CD4-positive, alpha-beta T cell treated with Interleukin-1 beta for 1 hour (primary cell): ENCODE results near the gene LRRC70.

Experiments used
- DNase-seq, 2 donors: peaks; one replicate each; pipeline ENCODE4 v3.0.0-alpha.2; 2020 to 2022

Gene LRRC70

GRCh38 chr5:62575066-62575465, 3.6 kb upstream of the LRRC70 start:
- DNase-seq, result no peak

- no peak for DNase-seq
These were observed 3.1 kb upstream of the LRRC70 start for GRCh38 chr5:62575489-62575888.

- no peak for DNase-seq
These were observed 1.9 kb upstream of the LRRC70 start for GRCh38 chr5:62576570-62577170.

- no peak for DNase-seq
These were observed 1.1 kb upstream of the LRRC70 start for GRCh38 chr5:62577488-62577887.

- no peak for DNase-seq
These were observed 1.1 kb downstream of the LRRC70 start for GRCh38 chr5:62579761-62580160.

GRCh38 chr5:62581836-62582597, 3.4 kb downstream of the LRRC70 start:
- DNase-seq, result no peak

- no peak for DNase-seq
These were observed 5.8 kb downstream of the LRRC70 start for GRCh38 chr5:62584391-62584790.

- DNase-seq, result no peak
These were observed 6.7 kb downstream of the LRRC70 start for GRCh38 chr5:62585306-62585705.

- DNase-seq, result no peak
These were observed 7.1 kb downstream of the LRRC70 start for GRCh38 chr5:62585751-62586150.

- DNase-seq, result no peak
These were observed 9.1 kb downstream of the LRRC70 start for GRCh38 chr5:62587737-62588136.

GRCh38 chr5:62588668-62589067, 10.0 kb downstream of the LRRC70 start:
- DNase-seq, result no peak

GRCh38 chr5:62589504-62589903, 10.9 kb downstream of the LRRC70 start:
- DNase-seq, result no peak

- no peak for DNase-seq
These were observed 11.8 kb downstream of the LRRC70 start for GRCh38 chr5:62590387-62590786.

- DNase-seq, result peak in 1 of 2 donors; percentile 33
These were observed 13.9 kb downstream of the LRRC70 start for GRCh38 chr5:62592558-62592957.

GRCh38 chr5:62593331-62593730, 14.7 kb downstream of the LRRC70 start:
- DNase-seq, result no peak

GRCh38 chr5:62594364-62594984, 15.9 kb downstream of the LRRC70 start:
- DNase-seq, result no peak

GRCh38 chr5:62596096-62596495, 17.5 kb downstream of the LRRC70 start:
- DNase-seq, result no peak

- DNase-seq, result no peak
These were observed 18.1 kb downstream of the LRRC70 start for GRCh38 chr5:62596691-62597090.

- DNase-seq, result no peak
These were observed 18.7 kb downstream of the LRRC70 start for GRCh38 chr5:62597314-62597713.

- DNase-seq, result no peak
These were observed 22.1 kb downstream of the LRRC70 start for GRCh38 chr5:62600560-62601252.

- DNase-seq, result no peak
These were observed 25.3 kb downstream of the LRRC70 start for GRCh38 chr5:62603934-62604333.

GRCh38 chr5:62605638-62606037, 27.0 kb downstream of the LRRC70 start:
- DNase-seq, result no peak

- DNase-seq, result no peak
These were observed 28.3 kb downstream of the LRRC70 start for GRCh38 chr5:62606878-62607277.

GRCh38 chr5:62607615-62608014, 29.0 kb downstream of the LRRC70 start:
- DNase-seq, result no peak
